Thyroid gland (tissue), 4 donors: ENCODE results near the gene CMTM8.

Experiments used
- POLR2A ChIP-seq, 2 donors: fragments of 450-650 bp; IDR thresholded peaks; one replicate each; pipeline ENCODE4 v1.6.1; 2017; ENCODE audit warnings: antibody characterized with exemption in 2 of 2, mild to moderate bottlenecking in 2 of 2, moderate library complexity in 1 of 2
- TF ChIP-seq, protein P1 (sequence below), 6 experiments: fragments of 200-600 bp in 3 of 6; fragments of 450-650 bp in 3 of 6; sonication (generic) in 3 of 6; IDR thresholded peaks; one replicate each; pipeline ENCODE4 v1.5.1; 2016 to 2019; ENCODE audit warnings: antibody characterized with exemption in 6 of 6, mild to moderate bottlenecking in 2 of 6, inconsistent platforms in 1 of 6, moderate library complexity in 1 of 6

DNA sequence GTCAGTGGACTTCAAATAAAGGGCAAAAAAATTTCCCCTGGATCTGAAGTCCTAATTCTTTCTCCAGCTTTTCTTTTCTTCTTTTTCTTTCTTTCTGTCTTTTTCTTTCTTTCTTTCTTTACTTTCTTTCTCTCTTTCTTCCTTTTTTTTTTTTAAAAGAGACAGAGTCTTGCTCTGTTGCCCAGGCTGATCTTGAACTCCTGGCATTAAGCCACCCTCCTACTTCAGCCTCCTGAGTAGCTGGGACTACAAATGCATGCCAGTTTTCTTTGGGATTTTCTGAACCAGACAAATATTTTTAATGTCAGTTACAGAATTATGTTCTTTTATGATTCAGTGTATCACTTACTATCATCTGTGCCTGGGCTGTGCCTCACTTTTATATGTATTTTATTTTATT is 45.4 kb upstream of the CMTM8 start:
- TF ChIP-seq, protein P1, sequence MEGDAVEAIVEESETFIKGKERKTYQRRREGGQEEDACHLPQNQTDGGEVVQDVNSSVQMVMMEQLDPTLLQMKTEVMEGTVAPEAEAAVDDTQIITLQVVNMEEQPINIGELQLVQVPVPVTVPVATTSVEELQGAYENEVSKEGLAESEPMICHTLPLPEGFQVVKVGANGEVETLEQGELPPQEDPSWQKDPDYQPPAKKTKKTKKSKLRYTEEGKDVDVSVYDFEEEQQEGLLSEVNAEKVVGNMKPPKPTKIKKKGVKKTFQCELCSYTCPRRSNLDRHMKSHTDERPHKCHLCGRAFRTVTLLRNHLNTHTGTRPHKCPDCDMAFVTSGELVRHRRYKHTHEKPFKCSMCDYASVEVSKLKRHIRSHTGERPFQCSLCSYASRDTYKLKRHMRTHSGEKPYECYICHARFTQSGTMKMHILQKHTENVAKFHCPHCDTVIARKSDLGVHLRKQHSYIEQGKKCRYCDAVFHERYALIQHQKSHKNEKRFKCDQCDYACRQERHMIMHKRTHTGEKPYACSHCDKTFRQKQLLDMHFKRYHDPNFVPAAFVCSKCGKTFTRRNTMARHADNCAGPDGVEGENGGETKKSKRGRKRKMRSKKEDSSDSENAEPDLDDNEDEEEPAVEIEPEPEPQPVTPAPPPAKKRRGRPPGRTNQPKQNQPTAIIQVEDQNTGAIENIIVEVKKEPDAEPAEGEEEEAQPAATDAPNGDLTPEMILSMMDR (IDR thresholded peaks at IDR 0.05) = no peak
- no peak for TF ChIP-seq POLR2A (IDR thresholded peaks at IDR 0.05)
